Mesodermal cell (in vitro differentiated cells): ENCODE results near the gene PTPN20.

ENCODE experiments used
- H3K27ac ChIP-seq: 2 replicates; pipeline ENCODE4 v1.7.0; 2013; ENCODE audit warnings: mild to moderate bottlenecking, low read depth, low read length, moderate library complexity; ENCODE audit not compliant: severe bottlenecking
- H3K36me3 ChIP-seq: 2 replicates; pipeline ENCODE4 v1.7.1; 2013; ENCODE audit warnings: mild to moderate bottlenecking, low read length, moderate library complexity; ENCODE audit not compliant: control insufficient read depth, insufficient read depth
- H3K4me1 ChIP-seq: one replicate; pipeline ENCODE4 v1.7.1; 2013; ENCODE audit warnings: mild to moderate bottlenecking, low read length; ENCODE audit not compliant: insufficient read depth, control insufficient read depth, poor library complexity, severe bottlenecking
- H3K4me3 ChIP-seq: 2 replicates; pipeline ENCODE4 v1.7.0; 2013; ENCODE audit warnings: low read length, control low read depth, mild to moderate bottlenecking; ENCODE audit not compliant: insufficient read depth, poor library complexity, severe bottlenecking; ENCODE audit errors: extremely low read depth
- H3K9me3 ChIP-seq: 2 replicates; pipeline ENCODE4 v1.7.1; 2013; ENCODE audit warnings: mild to moderate bottlenecking, low read length, moderate library complexity; ENCODE audit not compliant: control insufficient read depth
- WGBS, 2 experiments: methylation state at CpG; one replicate each; pipeline ENCODE4 v1.1.5; 2013; ENCODE audit warnings: missing lambda C conversion rate in 2 of 2; ENCODE audit not compliant: insufficient coverage in 2 of 2; 5-methylcytosine and 5-hydroxymethylcytosine counted together

Gene PTPN20

DNA sequence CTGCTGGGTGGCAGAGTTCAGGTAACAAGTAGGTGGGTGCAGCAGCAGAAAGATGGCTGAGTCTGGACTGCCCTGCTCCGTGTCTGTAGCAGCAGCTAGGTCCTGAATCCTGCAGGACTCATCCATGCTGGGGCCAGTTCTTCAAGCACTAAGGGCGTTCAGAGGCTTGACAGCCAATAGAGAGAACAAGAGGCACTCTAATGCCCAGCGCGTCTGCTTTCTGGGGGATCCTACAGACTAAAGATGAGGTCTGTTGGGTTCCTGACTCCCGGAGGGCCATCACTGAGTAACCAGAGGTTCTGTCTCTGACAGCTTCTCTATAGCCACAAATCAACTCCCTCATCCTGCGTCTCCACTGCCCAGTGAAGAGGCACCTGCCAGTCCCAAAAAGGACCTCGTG lies 125.5 kb downstream of the PTPN20 start:
- Histone ChIP-seq H3K4me1 (peaks cover 6% of the 10 kb centered on the region), H3K36me3 (no peaks in the 10 kb centered on the region), H3K27ac (no peak overlapping the region), H3K9me3 (no peaks in the 10 kb centered on the region), H3K4me3 (no peak overlapping the region)
- 81 to 91% methylated on average over 5 of the region's 7 CpGs for WGBS, 2 experiments

DNA sequence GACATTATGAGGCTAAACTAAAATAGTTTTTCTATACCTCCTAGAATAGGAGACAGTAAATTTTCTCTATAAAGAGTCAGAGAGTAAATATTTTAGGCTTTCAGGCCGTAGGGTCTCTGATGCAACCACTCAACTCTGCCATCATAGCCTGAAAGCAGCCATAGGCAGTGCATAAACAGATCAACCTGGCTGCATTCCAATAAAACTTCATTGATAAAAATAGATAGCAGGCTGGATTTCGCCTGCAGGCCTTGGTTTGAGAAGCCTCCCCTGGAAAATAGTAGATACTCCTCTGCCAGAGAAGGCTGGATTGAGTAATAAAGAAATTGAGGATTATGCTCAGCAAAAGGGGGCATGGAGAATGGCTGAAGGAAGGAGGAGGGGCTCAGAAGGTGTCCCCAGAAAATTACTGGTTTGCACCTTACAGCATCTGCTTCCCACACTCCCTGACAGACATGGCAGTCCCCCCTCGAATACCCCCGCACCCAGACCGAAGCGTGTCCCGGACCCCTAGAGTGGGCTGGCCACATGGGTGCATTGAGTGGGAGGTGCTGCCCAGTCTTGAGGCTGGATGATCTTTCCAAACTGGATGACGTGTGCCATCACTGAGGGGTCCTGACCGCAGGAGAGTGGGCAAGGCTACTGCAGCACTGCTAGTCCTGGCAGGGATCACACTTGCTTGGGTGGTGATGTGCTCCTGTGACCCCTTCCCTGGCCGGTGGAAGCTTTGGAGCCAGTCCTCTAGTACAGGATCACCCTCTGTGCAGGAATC lies 126.6 kb downstream of the PTPN20 start:
- WGBS, 2 experiments = 85 to 93% methylated on average over 5 to 8 of the region's 10 CpGs
- no peak overlapping the region for H3K27ac ChIP-seq
- H3K4me1 ChIP-seq = peaks cover 6% of the 10 kb centered on the region
- H3K4me3 ChIP-seq = no peak overlapping the region
- H3K36me3 ChIP-seq = no peaks in the 10 kb centered on the region
- no peaks in the 10 kb centered on the region for H3K9me3 ChIP-seq

DNA sequence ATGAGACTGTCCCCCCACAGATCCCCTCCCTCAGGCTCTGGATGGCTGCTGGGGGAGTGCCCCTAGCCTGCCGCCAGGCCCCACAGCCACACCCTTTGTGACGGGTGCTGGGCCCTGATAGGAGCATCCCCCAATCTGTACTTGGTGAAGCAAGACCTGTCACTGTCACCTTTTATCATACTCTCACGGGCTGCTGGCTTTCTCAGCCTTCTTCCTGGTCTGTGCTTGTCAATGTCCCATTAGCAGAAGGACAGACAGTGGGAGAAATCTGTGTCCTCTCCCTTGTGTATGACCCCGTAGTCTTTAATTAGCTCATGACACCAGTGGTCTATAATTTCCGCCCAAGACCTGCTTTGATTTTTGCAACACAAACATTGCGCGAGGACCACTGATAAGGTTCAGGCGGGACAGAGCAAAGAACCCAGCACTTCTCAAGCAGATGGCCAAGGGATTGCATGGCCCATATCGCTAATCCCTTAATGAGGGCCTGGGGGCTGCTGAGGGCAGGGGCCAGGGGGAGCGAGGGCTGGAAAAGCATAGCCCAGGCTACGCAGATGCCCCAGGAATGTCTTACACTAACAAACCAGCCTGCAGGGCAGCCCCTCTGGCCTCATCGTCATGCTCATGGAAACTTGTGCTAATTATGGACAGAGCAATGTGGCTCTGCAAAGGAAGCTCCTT lies 127.8 kb downstream of the PTPN20 start:
- Histone ChIP-seq H3K27ac (peak overlapping the region; percentile 64), H3K4me3 (no peak overlapping the region), H3K4me1 (peaks cover 6% of the 10 kb centered on the region), H3K9me3 (no peaks in the 10 kb centered on the region), H3K36me3 (no peaks in the 10 kb centered on the region)
- WGBS, 2 experiments = 70 to 89% methylated on average over 9 to 10 of the region's 12 CpGs

DNA sequence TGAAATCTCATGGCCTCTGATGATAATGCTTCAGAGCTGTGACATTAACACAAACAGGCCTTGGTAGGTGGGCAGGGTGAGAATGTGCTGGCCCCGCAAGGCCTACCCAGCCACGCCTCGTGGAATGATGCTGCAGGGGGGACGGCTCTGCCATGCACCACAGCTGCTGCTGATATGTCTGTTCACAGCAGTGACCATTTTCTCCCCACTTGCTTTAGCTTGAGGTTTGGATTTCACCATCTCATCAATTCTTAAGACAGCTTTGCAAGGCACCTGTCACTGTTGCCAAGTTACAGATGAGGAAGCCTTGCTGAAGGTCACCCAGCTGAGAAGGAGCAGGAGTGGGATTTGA lies 128.3 kb downstream of the PTPN20 start:
- Histone ChIP-seq H3K4me1 (peaks cover 6% of the 10 kb centered on the region), H3K9me3 (no peaks in the 10 kb centered on the region), H3K27ac (peak overlapping the region; percentile 73), H3K36me3 (no peaks in the 10 kb centered on the region), H3K4me3 (no peak overlapping the region)
- WGBS, 2 experiments = 75 to 88% methylated on average over 4 of the region's 4 CpGs

DNA sequence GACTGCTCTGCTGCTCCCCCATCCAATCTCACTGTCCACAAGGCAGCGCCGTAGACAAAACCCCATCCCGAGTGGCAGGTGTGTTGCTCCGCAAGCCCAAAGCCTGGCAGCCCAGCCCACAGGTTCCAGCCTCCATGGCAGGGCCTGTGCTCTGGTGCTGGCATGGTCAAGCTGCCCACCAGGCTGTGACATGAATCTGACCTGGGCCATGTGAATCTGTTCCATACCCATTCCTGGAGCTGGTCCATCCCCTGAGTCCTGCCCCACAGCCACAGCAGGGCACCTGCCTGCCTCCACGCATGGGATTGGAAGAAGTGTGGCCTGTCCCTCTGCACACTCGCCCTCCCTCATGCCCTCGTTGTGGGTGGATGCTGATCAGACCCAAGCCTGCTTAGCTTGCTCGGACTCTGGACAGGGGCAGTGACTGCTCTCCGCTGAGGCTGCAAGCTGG lies 128.8 kb downstream of the PTPN20 start:
- Histone ChIP-seq H3K36me3 (no peaks in the 10 kb centered on the region), H3K9me3 (no peaks in the 10 kb centered on the region), H3K27ac (peak overlapping the region; percentile 73), H3K4me3 (no peak overlapping the region), H3K4me1 (peaks cover 6% of the 10 kb centered on the region)
- WGBS, 2 experiments = 93 to 94% methylated on average over 5 to 8 of the region's 9 CpGs

DNA sequence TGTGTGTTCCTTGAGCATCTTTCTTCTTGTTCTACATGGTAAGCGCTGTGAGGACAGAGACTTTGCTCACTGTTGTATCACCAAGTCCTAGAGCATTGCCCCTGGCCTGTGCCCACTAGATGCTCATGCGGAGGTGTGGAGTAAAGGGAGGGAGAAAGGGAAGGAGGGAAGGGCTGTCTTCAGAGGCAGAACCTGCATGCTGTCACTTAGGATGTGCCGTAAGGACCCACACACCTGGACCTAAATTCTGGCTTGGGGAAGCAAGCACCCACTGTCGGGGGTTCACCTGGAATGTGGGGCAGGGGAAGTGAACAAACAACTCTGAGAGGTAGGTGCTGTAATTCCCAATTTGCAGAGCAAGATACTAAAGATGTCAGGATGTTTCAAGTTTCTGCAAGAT lies 129.5 kb downstream of the PTPN20 start:
- no peaks in the 10 kb centered on the region for H3K36me3 ChIP-seq
- peaks cover 6% of the 10 kb centered on the region for H3K4me1 ChIP-seq
- H3K4me3 ChIP-seq = no peak overlapping the region
- H3K27ac ChIP-seq = no peak overlapping the region
- 89 to 96% methylated on average over 3 to 4 of the region's 4 CpGs for WGBS, 2 experiments
- no peaks in the 10 kb centered on the region for H3K9me3 ChIP-seq

DNA sequence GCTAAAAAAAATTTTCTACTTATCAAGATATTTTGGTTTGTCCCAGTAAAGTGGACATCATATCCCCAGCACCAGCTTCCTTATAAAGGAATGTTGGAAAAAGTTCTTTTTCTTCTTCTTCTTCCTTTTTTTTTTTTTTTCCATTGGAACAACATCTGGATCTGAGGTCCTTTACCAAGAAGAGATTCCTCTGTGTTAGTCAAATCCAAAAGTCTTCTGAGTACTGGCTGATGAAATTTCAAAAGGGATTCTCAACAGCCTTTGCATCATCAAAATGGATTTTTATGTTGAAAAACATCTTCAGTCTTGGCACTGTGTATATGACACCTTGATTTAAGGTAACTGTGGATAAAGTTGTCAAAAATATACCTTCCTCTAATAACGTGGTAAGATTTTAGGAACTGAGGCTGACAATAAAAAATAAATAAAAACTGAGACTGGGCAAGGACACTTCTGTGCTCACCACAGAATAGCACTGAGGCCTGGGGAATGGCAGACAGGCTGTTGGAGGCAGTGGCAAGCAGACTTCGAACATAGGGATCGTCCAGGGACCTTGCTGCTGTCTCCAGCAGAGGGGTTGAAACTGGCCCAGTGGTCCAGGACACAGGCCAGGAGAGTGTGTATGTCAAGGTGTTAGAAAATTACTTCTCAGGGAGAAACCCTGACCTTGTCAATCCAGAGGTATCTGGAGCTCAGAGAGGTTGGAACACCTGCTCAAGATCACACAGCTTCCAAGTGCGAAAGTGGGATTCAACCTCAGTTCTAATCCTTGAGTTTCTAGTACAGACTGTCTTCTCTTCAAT lies 130.4 kb downstream of the PTPN20 start:
- Histone ChIP-seq H3K4me3 (no peak overlapping the region), H3K9me3 (no peaks in the 10 kb centered on the region), H3K36me3 (no peaks in the 10 kb centered on the region), H3K4me1 (peaks cover 6% of the 10 kb centered on the region), H3K27ac (no peak overlapping the region)
- 87% methylated on average over 3 of the region's 4 CpGs for WGBS, 2 experiments

DNA sequence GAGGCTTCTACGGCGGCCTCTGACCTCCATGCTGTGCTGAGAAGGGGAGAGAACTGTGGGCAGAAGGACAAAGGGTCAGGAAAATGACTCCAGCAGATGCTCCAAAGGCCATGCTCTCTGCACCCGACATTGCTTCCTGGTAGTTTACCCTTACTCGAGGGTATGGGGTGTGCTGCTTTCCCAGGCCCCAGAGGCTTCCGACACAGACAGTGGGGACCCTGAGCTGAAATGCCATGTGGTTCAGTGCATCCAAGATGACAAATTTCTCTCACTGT lies 130.9 kb downstream of the PTPN20 start:
- H3K4me1 ChIP-seq = peaks cover 6% of the 10 kb centered on the region
- H3K27ac ChIP-seq = no peak overlapping the region
- WGBS, 2 experiments = 91 to 92% methylated on average over 4 to 5 of the region's 5 CpGs
- H3K4me3 ChIP-seq = no peak overlapping the region
- no peaks in the 10 kb centered on the region for H3K36me3 ChIP-seq
- H3K9me3 ChIP-seq = no peaks in the 10 kb centered on the region

DNA sequence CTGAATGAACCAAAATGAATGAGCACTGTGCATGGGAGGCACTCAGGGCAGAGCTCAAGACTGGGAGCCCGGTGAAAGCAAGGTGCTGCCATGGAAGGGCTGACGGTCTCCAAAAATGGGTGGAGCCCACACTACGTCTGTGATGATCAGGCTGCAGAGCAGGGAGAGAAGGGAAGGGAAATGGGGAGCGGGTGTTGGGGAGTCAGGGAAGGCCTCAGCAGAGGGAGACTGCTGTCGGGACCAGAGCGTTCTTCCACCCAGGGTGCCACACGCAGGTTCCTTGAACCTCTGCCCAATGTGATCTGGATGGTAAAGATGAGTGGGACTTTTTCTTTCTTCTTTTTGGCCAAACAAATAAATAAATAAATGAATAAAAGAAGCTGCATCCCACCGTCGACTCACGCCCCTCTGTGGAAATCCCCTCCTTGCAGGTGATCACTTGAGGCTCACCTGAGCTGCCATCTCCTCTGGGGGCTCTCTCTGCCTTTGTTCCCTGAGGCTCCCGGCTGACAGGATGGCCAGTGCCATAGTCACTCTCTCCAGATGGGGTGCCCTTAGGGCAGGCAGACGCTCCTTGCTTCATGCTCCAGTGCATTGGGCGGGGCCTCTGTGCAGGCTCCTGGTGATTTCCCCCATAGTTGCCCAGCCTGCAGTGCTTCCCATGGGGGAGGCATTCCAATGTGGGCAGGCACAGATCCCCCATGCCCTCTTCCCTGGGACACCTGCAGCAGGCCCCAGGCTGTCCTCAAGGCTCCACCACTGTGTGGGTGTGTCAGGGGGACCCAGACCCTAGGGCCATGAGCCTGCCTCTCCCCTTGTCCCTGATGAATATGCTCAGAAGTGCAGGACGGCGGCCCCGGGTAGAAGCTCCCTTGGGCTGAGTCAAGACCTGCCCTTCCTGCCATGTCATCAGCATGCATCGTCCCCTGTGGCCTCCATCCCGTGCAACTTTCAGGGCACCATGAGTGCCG lies 131.8 kb downstream of the PTPN20 start:
- Histone ChIP-seq H3K27ac (no peak overlapping the region), H3K4me1 (peaks cover 6% of the 10 kb centered on the region), H3K36me3 (no peaks in the 10 kb centered on the region), H3K4me3 (no peak overlapping the region), H3K9me3 (no peaks in the 10 kb centered on the region)
- 84 to 91% methylated on average over 15 to 16 of the region's 19 CpGs for WGBS, 2 experiments

DNA sequence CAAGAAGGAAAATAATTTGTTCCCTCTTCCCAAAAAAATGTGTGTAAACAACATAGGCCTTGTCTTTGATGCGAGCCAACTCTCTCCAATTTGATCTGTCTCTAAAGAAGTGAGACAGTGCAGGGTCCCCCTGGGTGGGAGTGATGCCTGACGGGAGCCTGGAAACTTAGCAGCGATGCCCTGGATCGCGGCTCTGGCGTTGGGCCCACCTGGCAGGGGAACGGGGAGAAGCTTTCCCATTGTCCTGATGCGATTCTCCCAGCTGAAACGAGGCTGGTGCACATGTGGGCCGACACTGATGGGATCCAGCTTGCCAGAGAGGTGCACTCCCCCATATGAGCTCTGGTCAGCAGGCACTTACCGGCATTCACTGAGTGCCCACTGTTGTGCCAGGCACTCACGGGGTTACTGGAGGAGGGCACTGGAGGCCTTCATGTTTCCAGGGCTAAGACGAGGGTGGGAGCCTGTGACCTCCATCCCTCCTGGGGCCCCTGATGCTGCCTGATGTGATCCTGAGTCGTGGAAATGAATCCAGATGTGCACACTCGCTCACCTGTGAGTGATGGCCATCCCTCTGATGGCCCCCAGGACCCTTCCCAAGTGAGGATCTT lies 132.8 kb downstream of the PTPN20 start:
- WGBS, 2 experiments = 89 to 93% methylated on average over 13 to 15 of the region's 15 CpGs

More for the DNA sequence above, 132.8 kb downstream of the PTPN20 start:
- H3K36me3 ChIP-seq = no peaks in the 10 kb centered on the region
- no peak overlapping the region for H3K27ac ChIP-seq
- no peak overlapping the region for H3K4me3 ChIP-seq
- H3K9me3 ChIP-seq = no peaks in the 10 kb centered on the region
- peaks cover under 1% of the 10 kb centered on the region for H3K4me1 ChIP-seq
